ENCODE results near the gene GOLIM4. TPM values are rescaled to one million over a fixed set of nuclear protein-coding genes. Genes with fewer than 3 reads are reported as not detected.

GOLIM4 gene
- total RNA-seq, 2 experiments from 2014 or later: 0.28 to 0.36 TPM

GRCh38 chr3:168070919-168071318, 24.8 kb downstream of the GOLIM4 start:
- POLR2A ChIA-PET: no interaction called here
- Histone ChIP-seq H3K9me3 (ENCODE audit: control insufficient read depth in 1 of 2, insufficient read depth in 1 of 2, low read length in 2 of 2) (no peaks in the 10 kb centered on the region), H3K36me3 (ENCODE audit: insufficient read depth, low read length) (no peaks in the 10 kb centered on the region), H3K4me3 (ENCODE audit: low read length) (no peak overlapping the region), H3K27ac (ENCODE audit: low read depth in 1 of 2, low read length in 2 of 2) (no peak overlapping the region), H3K4me1 (ENCODE audit: insufficient read depth, low read length) (no peaks in the 10 kb centered on the region), H3K27me3 (ENCODE audit: control insufficient read depth in 1 of 2, insufficient read depth in 2 of 2, low read length in 2 of 2) (no peaks in the 10 kb centered on the region)
- no peak for ATAC-seq (ENCODE audit: poor library complexity)
- intact Hi-C loops (cut with DNase I, micrococcal nuclease): no loop called here
- no peak for DNase-seq
- Mint-ChIP-seq H3K4me3 (no peak overlapping the region), H3K27ac (no peak overlapping the region), H3K27me3 (no peaks in the 10 kb centered on the region), H3K36me3 (ENCODE audit: low read depth) (no peaks in the 10 kb centered on the region), H3K9me3 (no peaks in the 10 kb centered on the region), H3K4me1 (ENCODE audit: low read depth) (no peaks in the 10 kb centered on the region)
- no peak for TF ChIP-seq CTCF (IDR thresholded peaks at IDR 0.05)
- CTCF ChIA-PET: no interaction called here

- Mint-ChIP-seq H3K27me3 (no peaks in the 10 kb centered on the region), H3K9me3 (no peaks in the 10 kb centered on the region), H3K4me3 (no peak overlapping the region), H3K36me3 (ENCODE audit: low read depth) (no peaks in the 10 kb centered on the region), H3K27ac (no peak overlapping the region), H3K4me1 (ENCODE audit: low read depth) (no peaks in the 10 kb centered on the region)
- no peak for TF ChIP-seq CTCF (IDR thresholded peaks at IDR 0.05)
- intact Hi-C loops (cut with DNase I, micrococcal nuclease): no loop called here
- DNase-seq: no peak
- ChIA-PET CTCF (interaction anchor here (0.6 kb wide), 1 partner anchor 20 kb away, joined by 3 read pairs; no protein-coding TSS in a partner anchor), POLR2A (no interaction called here)
- no peaks in the 10 kb centered on the region for H3K4me1 ChIP-seq (ENCODE audit: insufficient read depth, low read length)
- no peak for ATAC-seq (ENCODE audit: poor library complexity)
- no peaks in the 10 kb centered on the region for H3K36me3 ChIP-seq (ENCODE audit: insufficient read depth, low read length)
- H3K27me3 ChIP-seq (ENCODE audit: control insufficient read depth in 1 of 2, insufficient read depth in 2 of 2, low read length in 2 of 2): no peaks in the 10 kb centered on the region
- no peak overlapping the region for H3K4me3 ChIP-seq (ENCODE audit: low read length)
- no peaks in the 10 kb centered on the region for H3K9me3 ChIP-seq (ENCODE audit: control insufficient read depth in 1 of 2, insufficient read depth in 1 of 2, low read length in 2 of 2)
- no peak overlapping the region for H3K27ac ChIP-seq (ENCODE audit: low read depth in 1 of 2, low read length in 2 of 2)
Observed at GRCh38 chr3:168068346-168068745, 27.4 kb downstream of the GOLIM4 start.

DNA sequence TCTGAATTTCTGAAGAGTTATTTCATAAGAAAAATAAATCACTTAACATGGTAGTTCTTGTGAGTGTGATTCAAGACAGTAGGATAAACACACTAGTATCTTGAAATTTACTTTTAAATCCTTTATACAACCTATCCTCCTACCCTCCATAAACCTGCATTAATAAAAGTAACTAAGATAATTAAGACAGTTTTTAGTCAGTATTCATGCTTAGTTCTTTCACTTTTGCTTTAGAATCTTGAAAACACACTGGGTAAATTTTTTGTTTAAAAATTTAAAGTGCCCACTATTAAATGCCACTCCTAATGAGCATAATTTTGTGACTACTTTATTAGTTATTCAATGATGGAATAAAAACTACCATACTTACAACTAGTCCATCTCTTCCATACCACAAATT, 28.8 kb downstream of the GOLIM4 start:
- Mint-ChIP-seq H3K27me3 (no peaks in the 10 kb centered on the region), H3K9me3 (no peaks in the 10 kb centered on the region), H3K4me1 (ENCODE audit: low read depth) (no peaks in the 10 kb centered on the region), H3K27ac (no peak overlapping the region), H3K36me3 (ENCODE audit: low read depth) (no peaks in the 10 kb centered on the region), H3K4me3 (no peak overlapping the region)
- ChIA-PET POLR2A (no interaction called here), CTCF (no interaction called here)
- Histone ChIP-seq H3K27me3 (ENCODE audit: control insufficient read depth in 1 of 2, insufficient read depth in 2 of 2, low read length in 2 of 2) (no peaks in the 10 kb centered on the region), H3K4me3 (ENCODE audit: low read length) (no peak overlapping the region), H3K4me1 (ENCODE audit: insufficient read depth, low read length) (no peaks in the 10 kb centered on the region), H3K27ac (ENCODE audit: low read depth in 1 of 2, low read length in 2 of 2) (no peak overlapping the region), H3K9me3 (ENCODE audit: control insufficient read depth in 1 of 2, insufficient read depth in 1 of 2, low read length in 2 of 2) (no peaks in the 10 kb centered on the region), H3K36me3 (ENCODE audit: insufficient read depth, low read length) (no peaks in the 10 kb centered on the region)
- TF ChIP-seq CTCF (IDR thresholded peaks at IDR 0.05): no peak
- ATAC-seq (ENCODE audit: poor library complexity) (no peak), DNase-seq (no peak)
- intact Hi-C loops (cut with DNase I, micrococcal nuclease): no loop called here

All from CD4-positive, alpha-beta T cell (primary cell).